T-helper 1 cell treated with Interleukin-12 subunit alpha and Interleukin-12 subunit beta and Interleukin-4 antibody, amounts not matched to agents 30 ng/mL and 1 ng/mL, for 36 hours (primary cell): Measurements from ENCODE around the gene SUPT7L. TPM values are rescaled to one million over a fixed set of nuclear protein-coding genes. Genes with fewer than 3 reads are reported as not detected.

ENCODE experiments used
- intact Hi-C: fragments of 100-400 bp; cut with micrococcal nuclease; formaldehyde crosslinking; loops from one replicate; pipeline ENCODE4 v1.15.1; 2024
- total RNA-seq: library from RNA; stranded (reverse); gene quantifications from 2 replicates; pipeline ENCODE4 v1.2.3, GENCODE V29; 2022

SUPT7L gene, protein sequence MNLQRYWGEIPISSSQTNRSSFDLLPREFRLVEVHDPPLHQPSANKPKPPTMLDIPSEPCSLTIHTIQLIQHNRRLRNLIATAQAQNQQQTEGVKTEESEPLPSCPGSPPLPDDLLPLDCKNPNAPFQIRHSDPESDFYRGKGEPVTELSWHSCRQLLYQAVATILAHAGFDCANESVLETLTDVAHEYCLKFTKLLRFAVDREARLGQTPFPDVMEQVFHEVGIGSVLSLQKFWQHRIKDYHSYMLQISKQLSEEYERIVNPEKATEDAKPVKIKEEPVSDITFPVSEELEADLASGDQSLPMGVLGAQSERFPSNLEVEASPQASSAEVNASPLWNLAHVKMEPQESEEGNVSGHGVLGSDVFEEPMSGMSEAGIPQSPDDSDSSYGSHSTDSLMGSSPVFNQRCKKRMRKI
- total RNA-seq, result 38.6 and 39.6 TPM in 2 replicates

- intact Hi-C loops, result loop anchor here (1.0 to 10.0 kb wide), 12 partner anchors 20 to 579 kb away; partner anchors contain the start of genes CCDC121, GPN1, GTF3C2 and IFT172
Measured at GRCh38 chr2:27663285-27664153, at the start of gene SUPT7L, which contains the start of gene SLC4A1AP. TSS of gene SUPT7L (minus strand) at chr2:27663614. CDS start at chr2:27662192, 1,422 bp downstream. TSS of gene SLC4A1AP (plus strand) at chr2:27663889. CDS start at chr2:27663915, 26 bp downstream.

DNA sequence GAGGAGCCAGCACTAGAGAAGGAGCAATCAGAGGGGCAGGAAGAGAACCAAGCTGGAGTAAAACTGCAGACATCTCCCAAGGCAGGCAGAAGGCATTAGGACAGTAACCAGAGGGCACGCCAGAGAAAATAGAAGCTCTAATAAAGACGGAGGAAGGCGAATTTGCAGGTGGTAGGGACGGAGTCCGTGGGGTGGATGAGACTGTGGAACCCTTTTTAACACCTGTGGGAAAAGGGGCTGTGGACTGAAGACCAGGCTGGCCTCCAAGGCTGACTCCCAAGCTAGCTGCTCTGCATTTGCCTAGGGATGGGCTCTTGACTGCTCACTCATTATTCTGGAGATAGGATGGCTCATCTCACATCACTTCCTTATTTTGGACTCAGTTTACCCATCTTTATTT, 49.8 kb upstream of the SUPT7L start:
- intact Hi-C loops, result no loop called here

GRCh38 chr2:27712522-27712921, 49.1 kb upstream of the SUPT7L start:
- intact Hi-C loops, result no loop called here

GRCh38 chr2:27711804-27712203, 48.4 kb upstream of the SUPT7L start:
- intact Hi-C loops, result no loop called here

- intact Hi-C loops, result no loop called here
Measured at GRCh38 chr2:27710640-27711430, 47.4 kb upstream of the SUPT7L start.

GRCh38 chr2:27709960-27710575, 46.7 kb upstream of the SUPT7L start:
- intact Hi-C loops, result no loop called here

DNA sequence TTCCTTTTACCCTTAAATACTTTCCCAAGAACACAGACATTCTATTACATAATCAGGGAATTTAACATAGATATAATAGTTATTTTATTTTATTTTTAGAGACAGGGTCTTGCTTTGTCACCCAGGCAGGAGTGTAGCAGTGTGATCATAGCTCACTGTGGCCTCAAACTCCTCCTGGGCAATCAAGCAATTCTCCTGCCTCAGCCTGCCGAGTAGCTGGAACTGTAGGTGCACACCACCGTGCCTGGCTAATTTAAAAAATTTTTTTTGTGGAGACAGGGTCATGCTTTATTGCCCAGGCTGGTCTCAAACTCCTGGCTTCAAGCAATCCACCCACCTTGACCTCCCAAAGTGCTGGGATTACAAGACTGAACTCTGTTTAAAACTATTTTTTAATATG, 45.9 kb upstream of the SUPT7L start:
- intact Hi-C loops, result no loop called here

DNA sequence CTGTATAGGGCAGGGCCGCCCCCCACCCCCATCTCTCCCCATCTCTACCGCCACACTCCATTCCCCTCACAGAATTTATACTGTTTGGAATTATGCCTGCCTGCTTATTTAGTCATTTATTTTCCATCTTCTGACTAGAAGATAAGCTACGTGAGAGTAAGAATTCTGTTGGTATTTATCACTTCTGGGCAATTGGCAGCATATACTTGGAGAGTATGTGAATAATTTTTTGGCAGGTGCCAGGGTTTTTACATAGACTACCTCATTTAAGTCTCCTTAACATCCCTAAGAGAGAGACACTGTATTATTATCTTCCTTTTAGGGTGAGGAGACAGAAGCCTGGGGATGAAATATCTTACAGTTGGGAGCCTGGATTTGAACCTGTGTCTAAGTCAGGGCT, 45.3 kb upstream of the SUPT7L start:
- intact Hi-C loops, result no loop called here

GRCh38 chr2:27708257-27708654, 44.8 kb upstream of the SUPT7L start:
- intact Hi-C loops, result no loop called here

GRCh38 chr2:27707462-27708256, 44.2 kb upstream of the SUPT7L start:
- intact Hi-C loops, result no loop called here

DNA sequence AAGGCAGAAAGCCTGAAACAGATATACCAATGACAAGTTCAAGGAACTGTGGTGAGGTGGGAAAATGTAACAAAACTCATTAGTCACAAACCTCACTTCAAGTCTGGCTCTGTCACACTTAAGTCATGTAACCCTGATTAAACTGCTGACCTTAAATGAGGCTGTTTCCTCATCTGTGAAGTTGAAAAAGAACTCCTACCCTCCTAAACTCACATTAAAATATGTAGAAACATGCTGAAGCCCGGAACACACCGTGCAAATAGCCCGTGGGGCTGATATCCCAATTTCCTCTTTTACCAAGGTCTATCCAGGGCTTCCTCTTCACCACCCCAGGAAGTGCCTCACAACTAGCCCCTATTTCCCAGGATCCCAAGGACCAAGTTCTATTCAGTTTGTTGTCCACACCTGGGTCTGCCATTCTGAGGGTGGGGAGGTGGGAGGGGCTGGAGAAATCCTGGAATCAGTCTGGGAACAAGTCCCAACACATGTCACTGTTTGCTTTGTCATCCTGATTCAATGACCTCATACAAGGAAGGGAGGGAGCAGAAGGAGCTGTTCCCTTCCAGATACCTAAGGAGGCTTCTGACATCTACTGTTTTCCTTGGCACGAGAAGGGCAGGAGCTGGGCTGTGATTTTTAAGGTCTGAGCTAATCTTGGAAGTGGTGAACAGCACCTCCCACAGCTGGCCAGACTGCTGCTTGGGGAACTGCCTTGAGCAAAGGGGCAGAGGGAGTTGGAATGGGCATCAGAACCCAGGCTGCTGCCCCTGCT, 42.6 kb upstream of the SUPT7L start:
- intact Hi-C loops, result no loop called here

- intact Hi-C loops, result loop anchor here (5.0 kb wide), 2 partner anchors 708 to 1048 kb away; partner anchors contain the start of gene PPP1CB
Measured at GRCh38 chr2:27704342-27704876, 41.0 kb upstream of the SUPT7L start.

DNA sequence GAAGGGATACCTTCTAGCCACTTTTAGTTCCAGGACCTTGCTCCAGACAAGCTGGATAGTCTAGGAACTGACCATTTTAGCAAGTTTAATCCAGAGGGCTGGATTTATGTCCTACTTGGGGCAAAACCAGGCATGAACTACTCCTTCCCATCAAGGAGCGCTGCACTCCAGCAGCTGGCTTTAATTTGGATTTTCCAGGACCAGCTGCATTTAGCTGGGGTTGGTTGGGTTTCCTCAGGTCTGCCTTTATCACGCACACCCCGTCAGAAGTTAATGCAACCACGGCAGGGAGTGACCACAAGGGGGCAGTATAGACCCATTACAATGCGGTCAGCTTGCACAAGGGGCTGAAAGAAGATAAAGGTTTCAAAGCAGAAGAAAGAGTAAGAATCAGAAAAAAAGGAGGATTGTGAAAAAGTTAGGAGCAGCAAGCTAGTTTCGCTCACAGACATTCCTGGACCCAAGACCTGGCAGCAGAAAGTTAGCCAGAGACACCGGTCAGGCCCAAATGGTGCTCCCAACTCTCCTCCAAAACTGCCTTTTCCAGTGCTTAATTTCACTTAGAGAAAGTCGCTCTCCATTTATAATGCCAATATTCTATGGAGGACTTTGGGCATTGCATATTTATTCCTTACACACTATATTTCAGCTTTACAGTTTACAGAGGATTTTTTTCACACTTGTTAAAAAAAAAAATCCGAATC, 40.4 kb upstream of the SUPT7L start:
- intact Hi-C loops, result loop anchor here (1.0 to 5.0 kb wide), 6 partner anchors 51 to 1049 kb away; partner anchors contain the start of genes MRPL33 and PPP1CB

- intact Hi-C loops, result loop anchor here (2.0 to 5.0 kb wide), 3 partner anchors 688 to 1050 kb away; partner anchors contain the start of gene PPP1CB
Measured at GRCh38 chr2:27702302-27702701, 38.9 kb upstream of the SUPT7L start.

DNA sequence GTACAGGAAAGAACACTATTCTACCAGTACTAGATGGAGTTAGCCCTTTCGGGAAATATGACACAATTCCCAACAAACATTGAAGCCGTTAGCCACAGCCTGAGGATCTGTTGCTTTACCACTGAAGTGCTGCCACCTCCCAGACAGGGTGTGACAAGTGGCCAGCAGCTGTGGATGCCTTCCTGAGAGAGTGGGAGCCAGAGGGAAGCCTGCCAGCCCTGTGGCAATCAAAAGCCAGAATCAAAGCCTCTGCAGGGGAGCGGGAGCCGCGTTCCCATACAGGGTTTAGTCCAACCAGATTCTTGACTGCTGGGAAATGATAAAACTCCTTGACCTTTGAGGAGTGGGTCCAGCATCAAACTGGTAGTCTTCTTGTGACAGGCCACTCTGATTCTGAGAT, 38.3 kb upstream of the SUPT7L start:
- intact Hi-C loops, result loop anchor here (2.0 to 5.0 kb wide), 3 partner anchors 689 to 1051 kb away; partner anchors contain the start of gene PPP1CB

DNA sequence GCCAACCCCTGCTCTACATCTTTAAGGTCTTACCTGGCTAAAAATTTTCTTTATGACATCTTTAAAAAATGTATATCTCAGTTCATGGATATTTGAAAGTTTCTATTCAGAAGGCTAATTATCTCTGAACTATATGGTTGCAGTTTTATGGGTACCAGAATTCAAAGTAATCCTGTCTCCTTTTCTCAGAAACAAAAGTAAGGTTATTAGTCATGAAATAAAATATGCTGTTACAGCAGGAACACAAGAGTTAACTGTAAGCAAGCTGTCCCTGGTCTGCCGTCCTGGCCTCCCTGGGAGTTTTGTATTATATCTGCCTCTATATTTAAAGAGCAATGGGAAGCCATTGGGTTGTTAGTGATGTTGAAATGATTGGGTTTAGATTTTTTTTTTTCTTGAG, 34.2 kb upstream of the SUPT7L start:
- intact Hi-C loops, result no loop called here

GRCh38 chr2:27690052-27690451, 26.6 kb upstream of the SUPT7L start:
- intact Hi-C loops, result no loop called here

DNA sequence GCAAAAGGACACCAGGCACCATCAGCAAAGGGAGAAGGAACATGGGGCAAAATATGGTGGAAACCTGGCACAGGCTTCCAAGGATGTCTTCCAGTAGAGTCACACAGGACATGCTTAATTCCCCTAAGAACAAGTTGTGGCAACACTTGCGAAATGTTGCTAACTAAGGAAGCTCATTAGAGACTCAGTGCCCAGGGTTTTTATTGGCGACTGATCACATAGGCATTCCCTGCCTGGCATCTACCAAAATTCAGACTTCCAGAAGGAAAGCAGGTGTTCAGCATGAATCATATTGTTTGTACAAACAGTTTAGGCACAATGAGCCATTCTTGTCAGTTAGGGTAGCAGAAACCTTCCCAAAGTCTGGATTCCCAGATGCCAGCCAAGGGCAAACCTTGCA, 26.0 kb upstream of the SUPT7L start:
- intact Hi-C loops, result no loop called here
